Heart right ventricle (tissue), 16 donors: ENCODE measurements around the gene FZD1. TPM values are rescaled to one million over a fixed set of nuclear protein-coding genes. Genes with fewer than 3 reads are reported as not detected.

Experiments used
- ATAC-seq, 8 donors: fragments of 200-7000 bp; cut with Tn5 transposase; one replicate each; pipeline ENCODE4 v1.9.1; 2020; ENCODE audit warnings: mild to moderate bottlenecking in 8 of 8, moderate library complexity in 8 of 8, moderate number of reproducible peaks in 1 of 8
- DNase-seq, 2 donors: peaks; one replicate each; pipeline ENCODE4 v3.0.0-alpha.2; 2020
- H3K27ac ChIP-seq, 10 donors: fragments of 200-600 bp; sonication (generic) in 2 of 10; one replicate each; pipeline versions ENCODE4 v1.5.0 to v1.8.0; 2020 to 2022; ENCODE audit warnings: mild to moderate bottlenecking in 3 of 10
- H3K27me3 ChIP-seq, 7 donors: fragments of 200-600 bp; one replicate each; pipeline ENCODE4 v1.8.0; 2021 to 2022; ENCODE audit warnings: mild to moderate bottlenecking in 2 of 7
- H3K36me3 ChIP-seq, 9 donors: fragments of 200-600 bp; sonication (generic) in 1 of 9; one replicate each; pipeline versions ENCODE4 v1.5.0 to v1.8.0; 2020 to 2022; ENCODE audit warnings: mild to moderate bottlenecking in 2 of 9
- H3K4me1 ChIP-seq, 9 donors: fragments of 200-600 bp; sonication (generic) in 1 of 9; one replicate each; pipeline versions ENCODE4 v1.5.0 to v1.8.0; 2020 to 2022; ENCODE audit warnings: mild to moderate bottlenecking in 4 of 9
- H3K4me3 ChIP-seq, 10 donors: fragments of 200-600 bp; sonication (generic) in 2 of 10; one replicate each; pipeline versions ENCODE4 v1.5.0 to v1.8.0; 2020 to 2022; ENCODE audit warnings: mild to moderate bottlenecking in 7 of 10, moderate library complexity in 2 of 10
- H3K9me3 ChIP-seq, 11 donors: fragments of 200-600 bp in 10 of 11; sonication (generic) in 2 of 11; one replicate each; pipeline versions ENCODE4 v1.5.0 to v1.8.0; 2013 to 2022; ENCODE audit warnings: mild to moderate bottlenecking in 2 of 11, control low read depth in 1 of 11, moderate library complexity in 1 of 11
- CTCF ChIP-seq, 9 donors: fragments of 200-600 bp; sonication (generic) in 2 of 9; IDR thresholded peaks; one replicate each; pipeline versions ENCODE4 v1.5.0 to v1.8.0; 2021 to 2022; ENCODE audit warnings: antibody characterized with exemption in 9 of 9, mild to moderate bottlenecking in 5 of 9, moderate library complexity in 1 of 9
- WGBS, 2 donors: extraction: QIAGEN DNeasy Blood & Tissue Kit; methylation state at CpG; one replicate each; pipeline ENCODE4 v1.1.7; 2013; ENCODE audit warnings: inconsistent platforms in 1 of 2; 5-methylcytosine and 5-hydroxymethylcytosine counted together
- intact Hi-C, 10 donors: fragments of 100-400 bp; cut with DNase I; formaldehyde crosslinking; loops; one replicate each; pipeline versions ENCODE4 v1.11.1 to v1.14.2; 2022
- polyA plus RNA-seq, 2 donors: library from polyadenylated mRNA; stranded (reverse); fragments of 200-250 nt; gene quantifications; one replicate each; pipeline ENCODE4 v1.2.3, GENCODE V29; 2013
- total RNA-seq, 10 donors: library from RNA; stranded (reverse); fragmentation: NEBNext Ultra II Directional in 3 of 10; extraction: Animal tissue kit (Norgen Biotek cat#: 25700) in 3 of 10; gene quantifications; one replicate each; pipeline versions ENCODE4 v1.2.1 to v1.2.4, GENCODE V29; 2021 to 2023
- donor health status: Arrhythmogenic right ventricular cardiomyopathy.
- donor health status: ischemic (EF 13 %, LVEDD 7.1; RV severe dilation, severe dysfunction).
- donor health status: healthy with polysubstance abuse.
- donor health status: DM: no; HTN: yes; CAD: no.
- donor health status: DM: no; HTN: no; CAD: no.
- donor health status: ischemic (EF 25% LVEDD 6.9; RV normal size, moderate dysfunction).
- donor health status: ischemic (EF 25% LVEDD 5.7; RV mildly dilated, moderate dysfunction).
- donor health status: healthy.
- donor health status: DM: yes; HTN: yes; CAD: no.
- donor health status: Ischemic cardiomyopathy.
- donor health status: ischemic (EF 35%, LVEDD 5.7; RV mildly dilated, moderate dysfunction).
- donor health status: nonischemic (EF 11% LVEDD 7.7; RV severe dilation, severe dysfunction).
- donor health status: DM: yes; HTN: yes; CAD: no.
- donor health status: PGD.
- donor health status: ischemic (EF 29% LVEDD 5.4; RV normal size, mild dysfunction).
- donor health status: nonischemic (EF 23%, LVEDD 6.1; RV moderate dilation, normal function).

The FZD1 gene
- total and polyA plus RNA-seq, 12 donors = 3.8 to 36.0 (median 15.6) TPM

GRCh38 chr7:91242097-91242844 lies 22.0 kb upstream of the FZD1 start:
- no peak overlapping the region for H3K4me3 ChIP-seq
- DNase-seq (no peak), ATAC-seq (no peak)
- no peaks in the 10 kb centered on the region for H3K9me3 ChIP-seq
- WGBS, 2 donors = 83 to 85% methylated on average over 8 of the region's 8 CpGs
- H3K4me1 ChIP-seq = peaks cover 0 to 24% (median 0%) of the 10 kb centered on the region in 9 donors
- no peaks in the 10 kb centered on the region for H3K27me3 ChIP-seq
- no peaks in the 10 kb centered on the region for H3K36me3 ChIP-seq
- intact Hi-C loops = no loop called here
- TF ChIP-seq CTCF (IDR thresholded peaks at IDR 0.05) = no peak
- H3K27ac ChIP-seq = no peak overlapping the region

DNA sequence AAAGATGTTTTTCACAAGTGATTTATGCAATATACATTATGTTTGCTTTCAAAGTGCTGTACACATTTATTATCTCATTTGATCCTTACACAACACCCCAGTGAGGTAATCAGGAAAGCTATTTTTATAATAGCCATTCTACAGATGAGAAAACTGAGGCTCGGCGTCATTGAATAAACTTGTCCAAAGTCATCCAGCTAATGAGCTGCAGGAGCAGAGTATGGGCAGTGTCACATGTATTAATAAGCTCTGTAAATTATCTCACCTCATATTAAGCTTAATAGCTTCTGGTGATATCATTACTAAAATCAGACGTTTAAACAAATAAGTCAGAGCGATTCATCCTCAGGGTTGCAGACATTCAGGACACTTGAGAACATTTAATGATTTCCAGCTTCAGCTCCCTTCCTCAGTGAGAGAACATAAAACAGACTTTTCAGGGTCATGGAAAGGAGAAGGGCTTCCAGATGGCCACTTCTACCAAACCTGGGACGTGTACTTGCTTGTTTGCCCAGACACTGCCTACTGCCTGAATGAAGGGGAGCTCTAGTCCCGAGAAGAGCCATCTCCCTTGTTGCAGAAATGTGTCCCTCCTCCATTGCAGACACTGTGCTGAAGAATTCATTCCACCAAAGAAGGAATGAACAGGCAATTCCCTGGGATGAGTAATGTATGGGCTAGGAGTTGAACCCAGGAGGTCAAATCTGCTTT lies 20.5 kb upstream of the FZD1 start:
- 83 to 84% methylated on average over 6 of the region's 6 CpGs for WGBS, 2 donors
- no peak for ATAC-seq

GRCh38 chr7:91247500-91247899 lies 16.7 kb upstream of the FZD1 start:
- Histone ChIP-seq H3K27me3 (no peaks in the 10 kb centered on the region), H3K27ac (no peak overlapping the region), H3K4me1 (no peaks in the 10 kb centered on the region), H3K36me3 (no peaks in the 10 kb centered on the region), H3K9me3 (no peaks in the 10 kb centered on the region), H3K4me3 (no peak overlapping the region)
- peak in 1 of 9 donors; percentile 18 for TF ChIP-seq CTCF (IDR thresholded peaks at IDR 0.05)
- no peak for DNase-seq
- intact Hi-C loops = no loop called here
- no peak for ATAC-seq

More for the DNA sequence above, 20.5 kb upstream of the FZD1 start:
- peaks cover 0 to 22% (median 0%) of the 10 kb centered on the region in 9 donors for H3K4me1 ChIP-seq
- H3K27ac ChIP-seq = no peak overlapping the region
- no peaks in the 10 kb centered on the region for H3K9me3 ChIP-seq
- H3K36me3 ChIP-seq = no peaks in the 10 kb centered on the region
- intact Hi-C loops = no loop called here
- no peak overlapping the region for H3K4me3 ChIP-seq
- TF ChIP-seq CTCF (IDR thresholded peaks at IDR 0.05) = no peak
- no peak for DNase-seq
- H3K27me3 ChIP-seq = no peaks in the 10 kb centered on the region

DNA sequence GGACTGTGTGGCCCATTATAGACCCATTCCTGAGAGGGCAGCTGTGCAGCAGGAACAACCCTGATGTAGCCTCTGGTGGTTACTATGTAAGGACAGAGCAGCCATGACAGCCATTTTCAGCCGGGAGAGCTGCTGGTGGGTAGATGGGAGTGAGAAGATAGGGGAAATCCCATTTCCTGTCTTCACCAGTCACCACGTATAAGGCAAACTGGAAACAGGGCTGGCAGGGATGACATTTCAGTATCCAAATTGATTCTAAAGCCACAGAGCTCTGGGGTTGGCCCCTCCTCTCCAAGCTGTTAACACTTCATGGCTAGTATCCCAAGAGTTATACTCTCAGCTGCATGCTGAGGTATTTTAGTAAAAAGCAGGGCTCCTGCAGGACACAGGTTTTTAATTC lies 15.2 kb upstream of the FZD1 start:
- Histone ChIP-seq H3K4me1 (no peaks in the 10 kb centered on the region), H3K36me3 (no peaks in the 10 kb centered on the region), H3K4me3 (no peak overlapping the region), H3K9me3 (peaks cover 0 to 6% (median 0%) of the 10 kb centered on the region in 11 donors), H3K27ac (no peak overlapping the region), H3K27me3 (no peaks in the 10 kb centered on the region)
- WGBS, 2 donors = 14 to 29% methylated on average over 2 of the region's 2 CpGs
- intact Hi-C loops = no loop called here
- DNase-seq (no peak), ATAC-seq (no peak)
- no peak for TF ChIP-seq CTCF (IDR thresholded peaks at IDR 0.05)
